Measurements from ENCODE around the gene C6orf163.

DNA sequence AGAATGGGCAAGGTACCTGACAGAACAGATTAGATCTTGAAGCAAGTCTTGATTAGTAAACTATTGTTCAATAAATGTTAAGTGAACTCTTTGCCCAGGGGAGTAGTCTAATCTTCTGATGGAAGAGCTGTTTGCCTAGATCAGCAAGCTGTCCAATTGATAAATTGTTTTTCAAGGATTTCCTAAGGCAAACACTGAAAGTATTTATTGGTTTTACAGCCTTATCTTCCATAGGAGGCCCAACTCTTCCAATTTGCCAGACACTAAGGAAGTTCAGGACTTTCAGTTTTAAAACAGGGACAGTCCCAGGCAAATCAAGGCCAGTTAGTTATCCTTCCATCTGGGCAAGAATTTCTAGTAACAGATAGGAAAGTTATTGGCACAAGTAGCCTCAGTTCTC is 1.8 kb upstream of the C6orf163 start:
- TF ChIP-seq CTCF (conservative IDR thresholded peaks at IDR 0.05; ENCODE audit: low read depth, low read length) (no peak), RAD21 (IDR thresholded peaks at IDR 0.05; ENCODE audit: low read length) (no peak), CEBPB (IDR thresholded peaks at IDR 0.05; ENCODE audit: low read depth, low read length) (no peak), CHD1 (IDR thresholded peaks at IDR 0.05; ENCODE audit: low read depth, low read length) (no peak), MAFK (IDR thresholded peaks at IDR 0.05; ENCODE audit: low read depth, low read length) (no peak), POLR2A (IDR thresholded peaks at IDR 0.05; ENCODE audit: low read depth, low read length) (no peak), MXI1 (IDR thresholded peaks at IDR 0.05; ENCODE audit: borderline replicate concordance, low read depth, low read length) (no peak)
- TF ChIP-seq, protein P1, sequence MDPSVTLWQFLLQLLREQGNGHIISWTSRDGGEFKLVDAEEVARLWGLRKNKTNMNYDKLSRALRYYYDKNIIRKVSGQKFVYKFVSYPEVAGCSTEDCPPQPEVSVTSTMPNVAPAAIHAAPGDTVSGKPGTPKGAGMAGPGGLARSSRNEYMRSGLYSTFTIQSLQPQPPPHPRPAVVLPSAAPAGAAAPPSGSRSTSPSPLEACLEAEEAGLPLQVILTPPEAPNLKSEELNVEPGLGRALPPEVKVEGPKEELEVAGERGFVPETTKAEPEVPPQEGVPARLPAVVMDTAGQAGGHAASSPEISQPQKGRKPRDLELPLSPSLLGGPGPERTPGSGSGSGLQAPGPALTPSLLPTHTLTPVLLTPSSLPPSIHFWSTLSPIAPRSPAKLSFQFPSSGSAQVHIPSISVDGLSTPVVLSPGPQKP (IDR thresholded peaks at IDR 0.05; ENCODE audit: borderline replicate concordance, low read depth, low read length), result no peak

Data from IMR-90 (cell line).